Measurements from ENCODE around the gene ELOA. TPM values are rescaled to one million over a fixed set of nuclear protein-coding genes. Genes with fewer than 3 reads are reported as not detected.
"Not testable (repeated sequence)": the region's sequence is repeated elsewhere in the genome, so short reads cannot be mapped to it uniquely, and the experiment has no call there.

The ELOA gene
- total RNA-seq, 2 experiments from 2014 or later = 24.7 to 41.0 TPM

DNA sequence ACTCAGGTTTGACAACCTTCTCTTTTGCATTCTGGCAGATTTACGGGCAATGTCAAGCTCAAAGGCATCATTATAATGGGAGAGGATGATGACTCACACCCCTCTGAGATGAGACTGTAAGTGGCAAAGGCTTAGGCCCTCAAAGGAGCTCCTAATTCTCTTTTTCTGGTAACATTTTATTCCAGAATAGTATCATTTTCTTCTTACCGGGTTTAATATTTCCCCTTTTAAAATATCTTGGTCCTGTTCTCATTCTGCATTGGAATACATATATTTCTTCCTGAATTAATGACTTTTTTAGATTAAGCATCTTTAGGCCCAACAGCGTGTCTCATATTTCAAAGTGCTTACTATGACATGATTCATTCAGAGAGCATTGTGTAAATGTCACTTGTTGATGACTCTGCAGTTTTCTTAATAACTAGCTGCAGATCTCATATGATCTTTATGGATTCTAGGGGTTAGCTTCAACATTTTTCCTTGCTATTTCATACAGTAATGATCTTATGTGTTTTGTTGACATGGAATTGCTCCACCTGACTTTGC is 36.6 kb downstream of the ELOA start:
- DNase-seq (ENCODE audit: low spot score) = no peak
- CTCF ChIA-PET (ENCODE audit: unreplicated experiment) = interaction anchor here (0.6 kb wide), 1 partner anchor 8 kb away, joined by 4 read pairs; no protein-coding TSS in a partner anchor
- Histone ChIP-seq H3K79me2 (ENCODE audit: insufficient read depth, low read depth, low read length) (peaks cover 53% of the 10 kb centered on the region), H2AFZ (ENCODE audit: low read length) (no peak overlapping the region), H3K9me3 (ENCODE audit: low read length) (no peaks in the 10 kb centered on the region), H3K4me2 (ENCODE audit: low read length) (peak overlapping the region; percentile 82), H3K27ac (ENCODE audit: low read depth, low read length, poor library complexity, severe bottlenecking) (no peak overlapping the region), H4K20me1 (ENCODE audit: insufficient read depth, low read length) (no peaks in the 10 kb centered on the region), H3K4me3 (ENCODE audit: low read depth, low read length, poor library complexity, severe bottlenecking) (peak overlapping the region; percentile 88), H3K9me2 (ENCODE audit: insufficient read depth, low read length) (no peaks in the 10 kb centered on the region), H3K36me3 (ENCODE audit: insufficient read depth, low read length) (peaks cover 50% of the 10 kb centered on the region), H3K4me1 (ENCODE audit: insufficient read depth, low read length, poor library complexity, severe bottlenecking) (peaks cover 29% of the 10 kb centered on the region)
- intact Hi-C loops (cut with micrococcal nuclease; ENCODE audit: unreplicated experiment) = no loop called here
- BruUV-seq (replicated peaks) = TSS peak; percentile 55
- no peak for TF ChIP-seq EZH2phosphoT487 (IDR thresholded peaks at IDR 0.05; ENCODE audit: borderline replicate concordance, low read depth, low read length)
- TF ChIP-seq, protein P1, sequence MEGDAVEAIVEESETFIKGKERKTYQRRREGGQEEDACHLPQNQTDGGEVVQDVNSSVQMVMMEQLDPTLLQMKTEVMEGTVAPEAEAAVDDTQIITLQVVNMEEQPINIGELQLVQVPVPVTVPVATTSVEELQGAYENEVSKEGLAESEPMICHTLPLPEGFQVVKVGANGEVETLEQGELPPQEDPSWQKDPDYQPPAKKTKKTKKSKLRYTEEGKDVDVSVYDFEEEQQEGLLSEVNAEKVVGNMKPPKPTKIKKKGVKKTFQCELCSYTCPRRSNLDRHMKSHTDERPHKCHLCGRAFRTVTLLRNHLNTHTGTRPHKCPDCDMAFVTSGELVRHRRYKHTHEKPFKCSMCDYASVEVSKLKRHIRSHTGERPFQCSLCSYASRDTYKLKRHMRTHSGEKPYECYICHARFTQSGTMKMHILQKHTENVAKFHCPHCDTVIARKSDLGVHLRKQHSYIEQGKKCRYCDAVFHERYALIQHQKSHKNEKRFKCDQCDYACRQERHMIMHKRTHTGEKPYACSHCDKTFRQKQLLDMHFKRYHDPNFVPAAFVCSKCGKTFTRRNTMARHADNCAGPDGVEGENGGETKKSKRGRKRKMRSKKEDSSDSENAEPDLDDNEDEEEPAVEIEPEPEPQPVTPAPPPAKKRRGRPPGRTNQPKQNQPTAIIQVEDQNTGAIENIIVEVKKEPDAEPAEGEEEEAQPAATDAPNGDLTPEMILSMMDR (conservative IDR thresholded peaks at IDR 0.05; ENCODE audit: low read length) = no peak
- POLR2A ChIA-PET = interaction anchor here (0.6 to 1.0 kb wide), 5 partner anchors 8 to 236 kb away, joined by 3 to 4 read pairs (median 3); partner anchors contain the start of gene GALE

DNA sequence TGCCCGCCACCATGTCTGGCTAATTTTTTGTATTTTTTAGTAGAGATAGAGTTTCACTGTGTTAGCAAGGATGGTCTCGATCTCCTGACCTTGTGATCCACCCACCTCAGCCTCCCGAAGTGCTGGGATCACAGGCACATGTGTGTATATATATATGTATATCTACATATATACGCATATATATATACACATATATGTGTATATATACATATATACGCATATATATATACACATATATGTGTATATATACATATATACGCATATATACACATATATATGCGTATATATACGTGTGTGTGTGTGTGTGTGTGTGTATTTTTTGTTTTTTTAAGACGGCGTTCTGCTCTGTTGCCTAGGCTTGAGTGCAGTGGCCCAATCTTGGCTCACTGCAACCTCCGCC is 39.9 kb downstream of the ELOA start:
- H3K4me3 ChIP-seq (ENCODE audit: low read depth, low read length, poor library complexity, severe bottlenecking); H3K9me3 ChIP-seq (ENCODE audit: low read length); DNase-seq (ENCODE audit: low spot score); H2AFZ ChIP-seq (ENCODE audit: low read length); H3K4me2 ChIP-seq (ENCODE audit: low read length); H3K9me2 ChIP-seq (ENCODE audit: insufficient read depth, low read length); POLR2A ChIA-PET; intact Hi-C loops (cut with micrococcal nuclease; ENCODE audit: unreplicated experiment); BruUV-seq (replicated peaks); CTCF ChIA-PET (ENCODE audit: unreplicated experiment); H3K27ac ChIP-seq (ENCODE audit: low read depth, low read length, poor library complexity, severe bottlenecking); H4K20me1 ChIP-seq (ENCODE audit: insufficient read depth, low read length): not testable (repeated sequence)
- H3K36me3 ChIP-seq (ENCODE audit: insufficient read depth, low read length) = peaks cover 81% of the 10 kb centered on the region
- H3K79me2 ChIP-seq (ENCODE audit: insufficient read depth, low read depth, low read length) = peaks cover 39% of the 10 kb centered on the region
- peaks cover 14% of the 10 kb centered on the region for H3K4me1 ChIP-seq (ENCODE audit: insufficient read depth, low read length, poor library complexity, severe bottlenecking)

DNA sequence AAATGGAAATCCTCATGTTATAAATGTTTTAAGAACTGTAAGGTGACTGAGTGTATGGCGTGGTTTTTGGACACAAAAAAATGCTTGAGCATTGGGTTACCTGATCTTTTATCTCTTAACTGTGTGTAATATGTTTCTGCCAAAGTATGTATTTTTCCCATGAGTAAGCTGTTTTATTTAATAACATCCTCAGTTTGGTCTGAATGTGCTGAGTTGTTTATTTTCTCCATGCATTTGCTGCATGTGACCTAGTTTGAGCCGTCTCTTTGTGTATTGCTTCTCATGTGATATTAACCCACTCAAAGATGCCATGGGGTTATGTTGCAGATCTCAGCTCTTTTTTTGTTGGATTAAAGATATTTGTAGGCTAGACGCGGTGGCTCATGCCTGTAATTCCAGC is 41.6 kb downstream of the ELOA start:
- H3K79me2 ChIP-seq (ENCODE audit: insufficient read depth, low read depth, low read length) = peaks cover 24% of the 10 kb centered on the region; the same call in 1 of the 2 replicates
- TF ChIP-seq, protein P1 (conservative IDR thresholded peaks at IDR 0.05; ENCODE audit: low read length) = no peak
- TF ChIP-seq EZH2phosphoT487 (IDR thresholded peaks at IDR 0.05; ENCODE audit: borderline replicate concordance, low read depth, low read length) = no peak
- H3K36me3 ChIP-seq (ENCODE audit: insufficient read depth, low read length) = peaks cover 87% of the 10 kb centered on the region
- ChIA-PET POLR2A (interaction anchor here (0.7 kb wide), 1 partner anchor 154 kb away, joined by 3 read pairs; no protein-coding TSS in a partner anchor), CTCF (ENCODE audit: unreplicated experiment) (no interaction called here)
- DNase-seq (ENCODE audit: low spot score) = no peak
- no peak overlapping the region for H2AFZ ChIP-seq (ENCODE audit: low read length)
- intact Hi-C loops (cut with micrococcal nuclease; ENCODE audit: unreplicated experiment) = no loop called here
- no peaks in the 10 kb centered on the region for H3K9me2 ChIP-seq (ENCODE audit: insufficient read depth, low read length)
- H3K4me3 ChIP-seq (ENCODE audit: low read depth, low read length, poor library complexity, severe bottlenecking) = no peak overlapping the region
- H3K4me1 ChIP-seq (ENCODE audit: insufficient read depth, low read length, poor library complexity, severe bottlenecking) = peaks cover 5% of the 10 kb centered on the region
- H3K9me3 ChIP-seq (ENCODE audit: low read length) = no peaks in the 10 kb centered on the region
- H3K27ac ChIP-seq (ENCODE audit: low read depth, low read length, poor library complexity, severe bottlenecking) = no peak overlapping the region
- H3K4me2 ChIP-seq (ENCODE audit: low read length) = no peak overlapping the region
- BruUV-seq (replicated peaks) = no TSS peak
- no peaks in the 10 kb centered on the region for H4K20me1 ChIP-seq (ENCODE audit: insufficient read depth, low read length)

Measured in OCI-LY7 (cell line).